PC-3 (cell line): Measurements from ENCODE around the gene QRICH1.

Experiments used
- CTCF ChIP-seq: fragments of 300-600 bp; sonication (generic); conservative IDR thresholded peaks from 2 replicates; pipeline ENCODE4 v1.5.1; 2017; ENCODE audit warnings: antibody characterized with exemption, low read depth, mild to moderate bottlenecking, low read length
- EZH2 ChIP-seq: fragments of 300-600 bp; sonication (generic); IDR thresholded peaks from one replicate; pipeline ENCODE4 v1.6.1; 2017; ENCODE audit warnings: antibody characterized with exemption, mild to moderate bottlenecking, low read length; ENCODE audit not compliant: unreplicated experiment

GRCh38 chr3:49004352-49005302, 89.2 kb downstream of the QRICH1 start:
- TF ChIP-seq CTCF (no peak), EZH2 (no peak)
